ENCODE measurements around the gene OLFM1.
"Not testable (repeated sequence)": the region's sequence is repeated elsewhere in the genome, so short reads cannot be mapped to it uniquely, and the experiment has no call there.

Gene OLFM1

GRCh38 chr9:135108831-135109510, 21.5 kb downstream of the OLFM1 start:
- DNase-seq = no peak

- no peak for DNase-seq
Measured at GRCh38 chr9:135109650-135110049, 22.2 kb downstream of the OLFM1 start.

GRCh38 chr9:135110416-135110815, 22.9 kb downstream of the OLFM1 start:
- DNase-seq = no peak

- DNase-seq = not testable (repeated sequence)
Measured at GRCh38 chr9:135111600-135111999, 24.1 kb downstream of the OLFM1 start.

GRCh38 chr9:135116371-135116770, 28.9 kb downstream of the OLFM1 start:
- DNase-seq = no peak

GRCh38 chr9:135116881-135117280, 29.4 kb downstream of the OLFM1 start:
- DNase-seq = no peak

- no peak for DNase-seq
Measured at GRCh38 chr9:135117281-135117680, 29.8 kb downstream of the OLFM1 start.

- DNase-seq = no peak
Measured at GRCh38 chr9:135119496-135120064, 32.1 kb downstream of the OLFM1 start.

- DNase-seq = no peak
Measured at GRCh38 chr9:135120249-135120648, 32.8 kb downstream of the OLFM1 start.

GRCh38 chr9:135122316-135122715, 34.8 kb downstream of the OLFM1 start:
- no peak for DNase-seq

GRCh38 chr9:135123126-135123772, 35.8 kb downstream of the OLFM1 start:
- DNase-seq = no peak

GRCh38 chr9:135123773-135124134, 36.3 kb downstream of the OLFM1 start:
- no peak for DNase-seq

- no peak for DNase-seq
Measured at GRCh38 chr9:135126451-135127187, 39.2 kb downstream of the OLFM1 start.

- DNase-seq = no peak
Measured at GRCh38 chr9:135127718-135128670, 40.5 kb downstream of the OLFM1 start.

- DNase-seq = no peak
Measured at GRCh38 chr9:135129137-135129695, 41.7 kb downstream of the OLFM1 start.

- peak; percentile 10 for DNase-seq
Measured at GRCh38 chr9:135130207-135130976, 42.9 kb downstream of the OLFM1 start.

- DNase-seq = no peak
Measured at GRCh38 chr9:135131488-135131887, 44.0 kb downstream of the OLFM1 start.

- no peak for DNase-seq
Measured at GRCh38 chr9:135132008-135132407, 44.5 kb downstream of the OLFM1 start.

GRCh38 chr9:135134268-135135022, 47.0 kb downstream of the OLFM1 start:
- no peak for DNase-seq

GRCh38 chr9:135135171-135135928, 47.9 kb downstream of the OLFM1 start:
- no peak for DNase-seq
